Pancreas (tissue), 10 donors: ENCODE data around the gene CDKN1A. TPM values are rescaled to one million over a fixed set of nuclear protein-coding genes. Genes with fewer than 3 reads are reported as not detected.

ENCODE experiments used
- ATAC-seq, 4 donors: fragments of 200-7000 bp; cut with Tn5 transposase; one replicate each; pipeline versions ENCODE4 v1.8.0 to v1.9.1; 2020; ENCODE audit warnings: mild to moderate bottlenecking in 4 of 4, moderate library complexity in 4 of 4
- DNase-seq, 6 donors: peaks; one replicate each; pipeline ENCODE4 v3.0.0-alpha.2; 2020
- FAIRE-seq: peaks from 2 replicates; lab custom pipeline; 2012; peaks lifted over from hg19 to GRCh38; lab: Jason Lieb, UNC
- H3K27ac ChIP-seq, 4 donors: fragments of 200-600 bp; sonication (generic); 1 replicate in 3 of 4; 2 replicates in 1 of 4; pipeline versions ENCODE4 v1.5.0 to v1.8.0; 2020
- H3K27me3 ChIP-seq, 4 donors: fragments of 200-600 bp; one replicate each; pipeline ENCODE4 v1.8.0; 2021
- H3K36me3 ChIP-seq, 3 donors: fragments of 200-600 bp; sonication (generic) in 1 of 3; one replicate each; pipeline versions ENCODE4 v1.5.0 to v1.8.0; 2020 to 2021
- H3K4me1 ChIP-seq, 3 donors: fragments of 200-600 bp; one replicate each; pipeline ENCODE4 v1.8.0; 2021
- H3K4me3 ChIP-seq, 4 donors: fragments of 200-600 bp; sonication (generic) in 2 of 4; one replicate each; pipeline versions ENCODE4 v1.5.0 to v1.8.0; 2020 to 2021
- H3K9me3 ChIP-seq, 4 donors: fragments of 200-600 bp; one replicate each; pipeline ENCODE4 v1.8.0; 2021
- WGBS, 2 donors: extraction: QIAGEN DNeasy Blood & Tissue Kit; methylation state at CpG; one replicate each; pipeline ENCODE4 v1.1.7; 2013; 5-methylcytosine and 5-hydroxymethylcytosine counted together
- intact Hi-C, 3 donors: fragments of 100-400 bp; cut with DNase I; formaldehyde crosslinking; loops; one replicate each; pipeline versions ENCODE4 v1.11.1 to v1.14.2; 2022
- polyA plus RNA-seq, 2 donors: library from polyadenylated mRNA; stranded (reverse); fragments of 200-250 nt; gene quantifications; one replicate each; pipeline ENCODE4 v1.2.3, GENCODE V29; 2013
- total RNA-seq, 6 donors: library from RNA; stranded (reverse); fragmentation: NEBNext Ultra II Directional in 4 of 6; extraction: Animal tissue kit (Norgen Biotek cat#: 25700) in 4 of 6; gene quantifications; one replicate each; pipeline versions ENCODE4 v1.2.1 to v1.2.4, GENCODE V29; 2021 to 2023
- TF ChIP-seq, protein P1 (sequence below), 4 donors: fragments of 200-600 bp; sonication (generic) in 3 of 4; IDR thresholded peaks; one replicate each; pipeline versions ENCODE4 v1.5.0 to v1.8.0; 2021; ENCODE audit warnings: antibody characterized with exemption in 4 of 4
- donor health status: healthy with polysubstance abuse.
- donor health status: DM: no; HTN: no; CAD: no; lungs with moderate emphysema.
- donor health status: DM: no; HTN: no; CAD: no.
- donor health status: control.
- donor health status: control.
- donor health status: Bipolar disorder and iron deficiency.
- donor health status: DM: yes; HTN: yes; CAD: no.
- donor health status: DM: no; HTN: no; CAD: no.
- donor health status: DM: no; HTN: no; CAD: no.
- donor health status: DM: yes; HTN: yes; CAD: no.

Gene CDKN1A
- total and polyA plus RNA-seq, 8 donors = 22.3 to 178 (median 44.1) TPM

- FAIRE-seq (no peak), DNase-seq (peak in 1 of 6 donors; percentile 51), ATAC-seq (no peak)
- Histone ChIP-seq H3K27me3 (no peaks in the 10 kb centered on the region), H3K27ac (no peak overlapping the region), H3K9me3 (no peaks in the 10 kb centered on the region), H3K36me3 (peaks cover 7 to 42% (median 30%) of the 10 kb centered on the region in 3 donors), H3K4me3 (no peak overlapping the region), H3K4me1 (peaks cover 5 to 25% (median 19%) of the 10 kb centered on the region in 3 donors)
- TF ChIP-seq, protein P1, sequence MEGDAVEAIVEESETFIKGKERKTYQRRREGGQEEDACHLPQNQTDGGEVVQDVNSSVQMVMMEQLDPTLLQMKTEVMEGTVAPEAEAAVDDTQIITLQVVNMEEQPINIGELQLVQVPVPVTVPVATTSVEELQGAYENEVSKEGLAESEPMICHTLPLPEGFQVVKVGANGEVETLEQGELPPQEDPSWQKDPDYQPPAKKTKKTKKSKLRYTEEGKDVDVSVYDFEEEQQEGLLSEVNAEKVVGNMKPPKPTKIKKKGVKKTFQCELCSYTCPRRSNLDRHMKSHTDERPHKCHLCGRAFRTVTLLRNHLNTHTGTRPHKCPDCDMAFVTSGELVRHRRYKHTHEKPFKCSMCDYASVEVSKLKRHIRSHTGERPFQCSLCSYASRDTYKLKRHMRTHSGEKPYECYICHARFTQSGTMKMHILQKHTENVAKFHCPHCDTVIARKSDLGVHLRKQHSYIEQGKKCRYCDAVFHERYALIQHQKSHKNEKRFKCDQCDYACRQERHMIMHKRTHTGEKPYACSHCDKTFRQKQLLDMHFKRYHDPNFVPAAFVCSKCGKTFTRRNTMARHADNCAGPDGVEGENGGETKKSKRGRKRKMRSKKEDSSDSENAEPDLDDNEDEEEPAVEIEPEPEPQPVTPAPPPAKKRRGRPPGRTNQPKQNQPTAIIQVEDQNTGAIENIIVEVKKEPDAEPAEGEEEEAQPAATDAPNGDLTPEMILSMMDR (IDR thresholded peaks at IDR 0.05) = no peak
- WGBS, 2 donors = 84% methylated on average over 11 of the region's 11 CpGs
- intact Hi-C loops = no loop called here
Measured at GRCh38 chr6:36685926-36686667, 7.6 kb downstream of the CDKN1A start.

DNA sequence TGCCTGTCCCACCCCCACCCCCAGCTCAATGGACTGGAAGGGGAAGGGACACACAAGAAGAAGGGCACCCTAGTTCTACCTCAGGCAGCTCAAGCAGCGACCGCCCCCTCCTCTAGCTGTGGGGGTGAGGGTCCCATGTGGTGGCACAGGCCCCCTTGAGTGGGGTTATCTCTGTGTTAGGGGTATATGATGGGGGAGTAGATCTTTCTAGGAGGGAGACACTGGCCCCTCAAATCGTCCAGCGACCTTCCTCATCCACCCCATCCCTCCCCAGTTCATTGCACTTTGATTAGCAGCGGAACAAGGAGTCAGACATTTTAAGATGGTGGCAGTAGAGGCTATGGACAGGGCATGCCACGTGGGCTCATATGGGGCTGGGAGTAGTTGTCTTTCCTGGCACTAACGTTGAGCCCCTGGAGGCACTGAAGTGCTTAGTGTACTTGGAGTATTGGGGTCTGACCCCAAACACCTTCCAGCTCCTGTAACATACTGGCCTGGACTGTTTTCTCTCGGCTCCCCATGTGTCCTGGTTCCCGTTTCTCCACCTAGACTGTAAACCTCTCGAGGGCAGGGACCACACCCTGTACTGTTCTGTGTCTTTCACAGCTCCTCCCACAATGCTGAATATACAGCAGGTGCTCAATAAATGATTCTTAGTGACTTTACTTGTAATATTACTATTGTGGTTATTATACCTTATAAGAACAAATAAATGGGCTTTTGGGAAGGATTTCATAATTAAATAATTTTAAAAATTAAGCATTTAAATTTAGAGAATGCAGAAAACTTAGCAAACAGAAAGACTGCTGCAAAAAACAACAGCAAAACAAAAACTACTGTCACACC, 8.4 kb downstream of the CDKN1A start:
- H3K27ac ChIP-seq = no peak overlapping the region
- no peaks in the 10 kb centered on the region for H3K27me3 ChIP-seq
- DNase-seq (peak in 1 of 6 donors; percentile 72), ATAC-seq (no peak), FAIRE-seq (no peak)
- 92 to 93% methylated on average over 10 of the region's 10 CpGs for WGBS, 2 donors
- peaks cover 5 to 22% (median 17%) of the 10 kb centered on the region in 3 donors for H3K4me1 ChIP-seq
- no peaks in the 10 kb centered on the region for H3K9me3 ChIP-seq
- intact Hi-C loops = no loop called here
- H3K36me3 ChIP-seq = peaks cover 7 to 42% (median 30%) of the 10 kb centered on the region in 3 donors
- TF ChIP-seq, protein P1 (IDR thresholded peaks at IDR 0.05) = no peak
- no peak overlapping the region for H3K4me3 ChIP-seq

- DNase-seq (no peak), ATAC-seq (peak in 2 of 4 donors; percentile 2 to 7), FAIRE-seq (no peak)
- Histone ChIP-seq H3K4me3 (no peak overlapping the region), H3K36me3 (peaks cover 7 to 42% (median 30%) of the 10 kb centered on the region in 3 donors), H3K4me1 (peaks cover 5 to 18% (median 7%) of the 10 kb centered on the region in 3 donors), H3K9me3 (no peaks in the 10 kb centered on the region), H3K27me3 (no peaks in the 10 kb centered on the region), H3K27ac (no peak overlapping the region)
- TF ChIP-seq, protein P1 (IDR thresholded peaks at IDR 0.05) = no peak
- intact Hi-C loops = no loop called here
- WGBS, 2 donors = 89 to 95% methylated on average over 6 of the region's 6 CpGs
Measured at GRCh38 chr6:36688063-36688738, 9.7 kb downstream of the CDKN1A start.

- Histone ChIP-seq H3K36me3 (peaks cover 7 to 37% (median 30%) of the 10 kb centered on the region in 3 donors), H3K27me3 (no peaks in the 10 kb centered on the region), H3K9me3 (no peaks in the 10 kb centered on the region), H3K4me1 (peaks cover 1 to 13% (median 2%) of the 10 kb centered on the region in 3 donors), H3K4me3 (no peak overlapping the region), H3K27ac (no peak overlapping the region)
- 87 to 88% methylated on average over 5 of the region's 5 CpGs for WGBS, 2 donors
- DNase-seq = peak in 1 of 6 donors; percentile 37
- peak in 2 of 4 donors; percentile 5 to 6 for ATAC-seq
- intact Hi-C loops = no loop called here
- TF ChIP-seq, protein P1 (IDR thresholded peaks at IDR 0.05) = no peak
- FAIRE-seq = no peak
Measured at GRCh38 chr6:36688739-36689075, 10.2 kb downstream of the CDKN1A start.
